Midbrain (tissue), 1 donor: Measurements from ENCODE around the gene ZNF235.
"Not testable (repeated sequence)": the region's sequence is repeated elsewhere in the genome, so short reads cannot be mapped to it uniquely, and the experiment has no call there.

Experiments used
- DNase-seq: peaks from one replicate; lab custom pipeline; 2025; lab: John Stamatoyannopoulos, UW

ZNF235 gene

GRCh38 chr19:44304659-44305193, at the start of gene ZNF235:
ZNF235 (minus strand) TSS chr19:44305025; CDS start chr19:44303404, 1,621 bp downstream.
- DNase-seq, result peak; percentile 97

GRCh38 chr19:44346556-44346955, 41.7 kb upstream of the ZNF235 start:
- no peak for DNase-seq

GRCh38 chr19:44345959-44346358, 41.1 kb upstream of the ZNF235 start:
- DNase-seq, result peak; percentile 52

- DNase-seq, result no peak
Measured at GRCh38 chr19:44344255-44344654, 39.4 kb upstream of the ZNF235 start.

GRCh38 chr19:44341794-44342193, 37.0 kb upstream of the ZNF235 start:
- DNase-seq, result no peak

GRCh38 chr19:44334639-44335038, 29.8 kb upstream of the ZNF235 start:
- not testable (repeated sequence) for DNase-seq

GRCh38 chr19:44332145-44332544, 27.3 kb upstream of the ZNF235 start:
- no peak for DNase-seq

- no peak for DNase-seq
Measured at GRCh38 chr19:44315883-44316282, 11.1 kb upstream of the ZNF235 start.

- no peak for DNase-seq
Measured at GRCh38 chr19:44313231-44313630, 8.4 kb upstream of the ZNF235 start.

- no peak for DNase-seq
Measured at GRCh38 chr19:44308011-44308410, 3.2 kb upstream of the ZNF235 start.

- DNase-seq, result no peak
Measured at GRCh38 chr19:44306283-44306682, 1.5 kb upstream of the ZNF235 start.

GRCh38 chr19:44305457-44305856, 632 bp upstream of the ZNF235 start:
- DNase-seq, result no peak

GRCh38 chr19:44303976-44304568, 753 bp downstream of the ZNF235 start:
- peak; percentile 6 for DNase-seq

- no peak for DNase-seq
Measured at GRCh38 chr19:44303320-44303719, 1.5 kb downstream of the ZNF235 start.

GRCh38 chr19:44284968-44285367, 19.9 kb downstream of the ZNF235 start:
- DNase-seq, result no peak

- DNase-seq, result no peak
Measured at GRCh38 chr19:44282846-44283245, 22.0 kb downstream of the ZNF235 start.

- DNase-seq, result no peak
Measured at GRCh38 chr19:44280916-44281315, 23.9 kb downstream of the ZNF235 start.

GRCh38 chr19:44278181-44278690, 26.6 kb downstream of the ZNF235 start:
- DNase-seq, result no peak

- DNase-seq, result no peak
Measured at GRCh38 chr19:44277331-44277730, 27.5 kb downstream of the ZNF235 start.

GRCh38 chr19:44260695-44261446, 44.0 kb downstream of the ZNF235 start:
- DNase-seq, result no peak

GRCh38 chr19:44260343-44260681, 44.5 kb downstream of the ZNF235 start:
- DNase-seq, result no peak

- no peak for DNase-seq
Measured at GRCh38 chr19:44258835-44259413, 45.9 kb downstream of the ZNF235 start.

GRCh38 chr19:44258136-44258535, 46.7 kb downstream of the ZNF235 start:
- no peak for DNase-seq
